Common myeloid progenitor, CD34-positive (primary cell): ENCODE measurements around the gene WDR83. TPM values are rescaled to one million over a fixed set of nuclear protein-coding genes. Genes with fewer than 3 reads are reported as not detected.
"Not testable (repeated sequence)": the region's sequence is repeated elsewhere in the genome, so short reads cannot be mapped to it uniquely, and the experiment has no call there.

Source experiments
- CTCF ChIA-PET: fragments of 350-600 bp; sonication (Branson Sonifier 250); formaldehyde crosslinking; loops from one replicate; lab custom pipeline; 2021; ENCODE audit warnings: antibody characterized with exemption; lab: Charles Lee
- POLR2A ChIA-PET: fragments of 350-600 bp; sonication (Branson Sonifier 250); formaldehyde crosslinking; loops from one replicate; lab custom pipeline; 2021; ENCODE audit warnings: antibody characterized with exemption; lab: Charles Lee
- DNase-seq, 3 donors: peaks; one replicate each; pipeline versions ENCODE4 v3.0.0 to v3.0.0-alpha.2; 2013
- H3K27ac ChIP-seq, 2 experiments: 1 replicate in 1 of 2; 2 replicates in 1 of 2; pipeline ENCODE4 v1.7.0; 2013; ENCODE audit warnings: inconsistent platforms in 2 of 2, low read length in 2 of 2, mild to moderate bottlenecking in 2 of 2, low read depth in 1 of 2, moderate library complexity in 1 of 2; ENCODE audit not compliant: severe bottlenecking in 2 of 2, insufficient read depth in 1 of 2, poor library complexity in 1 of 2
- H3K27me3 ChIP-seq, 5 experiments: replicated peaks in 2 of 5; 1 replicate in 3 of 5; 2 replicates in 2 of 5; pipeline versions ENCODE4 v1.6.1 to v1.7.0; 2013; ENCODE audit warnings: low read length in 4 of 5, mild to moderate bottlenecking in 2 of 5, moderate library complexity in 2 of 5, inconsistent platforms in 1 of 5; ENCODE audit not compliant: insufficient read depth in 5 of 5, control insufficient read depth in 4 of 5
- H3K36me3 ChIP-seq, 4 experiments: 1 replicate in 2 of 4; 2 replicates in 2 of 4; pipeline versions ENCODE4 v1.6.1 to v1.7.0; 2013; ENCODE audit warnings: low read length in 3 of 4, control low read depth in 1 of 4, mild to moderate bottlenecking in 1 of 4; ENCODE audit not compliant: control insufficient read depth in 4 of 4, insufficient read depth in 4 of 4
- H3K4me1 ChIP-seq, 4 experiments: 1 replicate in 3 of 4; 2 replicates in 1 of 4; pipeline versions ENCODE4 v1.6.1 to v1.7.1; 2013; ENCODE audit warnings: low read length in 3 of 4, mild to moderate bottlenecking in 3 of 4, control low read depth in 1 of 4, inconsistent platforms in 1 of 4, moderate library complexity in 1 of 4; ENCODE audit not compliant: control insufficient read depth in 4 of 4, insufficient read depth in 4 of 4; ENCODE audit errors: control extremely low read depth in 1 of 4
- H3K4me3 ChIP-seq, 7 experiments: 1 replicate in 4 of 7; 2 replicates in 3 of 7; pipeline versions ENCODE4 v1.5.1 to v1.7.0; 2013; ENCODE audit warnings: mild to moderate bottlenecking in 7 of 7, low read length in 6 of 7, moderate library complexity in 6 of 7, inconsistent platforms in 2 of 7, low read depth in 2 of 7, control low read depth in 1 of 7; ENCODE audit not compliant: insufficient read depth in 4 of 7, control insufficient read depth in 1 of 7; ENCODE audit errors: extremely low read depth in 1 of 7
- H3K9me3 ChIP-seq, 5 experiments: 1 replicate in 4 of 5; 2 replicates in 1 of 5; pipeline versions ENCODE4 v1.6.1 to v1.7.1; 2013; ENCODE audit warnings: low read length in 4 of 5, mild to moderate bottlenecking in 2 of 5, inconsistent platforms in 1 of 5, low read depth in 1 of 5, moderate library complexity in 1 of 5; ENCODE audit not compliant: control insufficient read depth in 4 of 5, insufficient read depth in 2 of 5; ENCODE audit errors: control extremely low read depth in 1 of 5
- WGBS: methylation state at CpG from one replicate; pipeline ENCODE4 v1.1.5; 2013; ENCODE audit not compliant: insufficient coverage; 5-methylcytosine and 5-hydroxymethylcytosine counted together
- polyA plus RNA-seq: library from polyadenylated mRNA; unstranded; fragments of 120-200 nt; gene quantifications from one replicate; pipeline ENCODE4 v1.2.1, GENCODE V29; 2013

Gene WDR83, protein sequence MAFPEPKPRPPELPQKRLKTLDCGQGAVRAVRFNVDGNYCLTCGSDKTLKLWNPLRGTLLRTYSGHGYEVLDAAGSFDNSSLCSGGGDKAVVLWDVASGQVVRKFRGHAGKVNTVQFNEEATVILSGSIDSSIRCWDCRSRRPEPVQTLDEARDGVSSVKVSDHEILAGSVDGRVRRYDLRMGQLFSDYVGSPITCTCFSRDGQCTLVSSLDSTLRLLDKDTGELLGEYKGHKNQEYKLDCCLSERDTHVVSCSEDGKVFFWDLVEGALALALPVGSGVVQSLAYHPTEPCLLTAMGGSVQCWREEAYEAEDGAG
- polyA plus RNA-seq, result 14.9 TPM

- CTCF ChIA-PET, result interaction anchor here (1.7 to 2.1 kb wide), 2 partner anchors 10 to 26 kb away, joined by 7 read pairs; no protein-coding TSS in a partner anchor
These were observed at the start of gene WDR83, which contains the start of gene MAN2B1 for GRCh38 chr19:12666265-12667048. Gene WDR83, plus strand, starts transcription at chr19:12666807. Its CDS starts 2,984 bp downstream, at chr19:12669791. Gene MAN2B1, minus strand, starts transcription at chr19:12666742. Its CDS starts 41 bp downstream, at chr19:12666701.

DNA sequence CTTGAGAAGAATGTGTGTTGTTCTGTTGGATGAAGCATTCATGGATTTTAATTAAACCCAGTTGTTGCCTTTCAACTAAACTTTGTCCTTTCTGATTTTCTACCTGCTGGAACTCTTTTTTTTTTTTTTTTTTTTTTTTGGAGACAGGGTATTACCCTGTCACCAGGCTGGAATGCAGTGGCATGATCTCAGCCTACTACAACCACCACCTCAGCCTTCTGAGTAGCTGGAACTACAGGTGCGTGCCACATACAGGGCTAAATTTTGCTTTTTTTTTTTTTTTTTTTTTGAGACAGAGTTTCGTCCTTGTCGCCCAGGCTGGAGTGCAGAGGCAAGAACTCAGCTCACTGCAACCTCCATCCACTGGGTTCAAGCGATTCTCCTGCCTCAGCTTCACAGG is 49.0 kb upstream of the WDR83 start:
- WGBS, result no CpG with 5 or more reads among the region's 4 CpGs
- H3K27me3 ChIP-seq, result no peaks in the 10 kb centered on the region
- H3K27ac ChIP-seq, result no peak overlapping the region
- peaks cover 0 to 15% (median 2%) of the 10 kb centered on the region in 4 experiments for H3K36me3 ChIP-seq
- H3K4me3 ChIP-seq, result no peak overlapping the region
- ChIA-PET POLR2A (no interaction called here), CTCF (interaction anchor here (0.9 kb wide), 1 partner anchor 46 kb away, joined by 3 read pairs; no protein-coding TSS in a partner anchor)
- H3K9me3 ChIP-seq, result no peaks in the 10 kb centered on the region
- peaks cover 0 to 16% (median 14%) of the 10 kb centered on the region in 4 experiments for H3K4me1 ChIP-seq
- DNase-seq, result no peak

More at GRCh38 chr19:12666265-12667048, at the start of gene WDR83, which contains the start of gene MAN2B1:
- POLR2A ChIA-PET, result interaction anchor here (0.6 to 2.1 kb wide), 3 partner anchors 26 to 507 kb away, joined by 4 to 8 read pairs (median 5); no protein-coding TSS in a partner anchor
- peak within 1 kb of the TSS; percentile 55 to 95 (median 82) for H3K4me3 ChIP-seq
- H3K9me3 ChIP-seq, result no peaks in the 10 kb centered on the region
- peaks cover 4 to 56% (median 49%) of the 10 kb centered on the region in 4 experiments for H3K4me1 ChIP-seq
- H3K36me3 ChIP-seq, result peaks cover under 1 to 32% (median 20%) of the 10 kb centered on the region in 4 experiments
- H3K27ac ChIP-seq, result peak within 1 kb of the TSS; percentile 68 to 88
- peak; percentile 69 to 79 (median 76) for DNase-seq
- H3K27me3 ChIP-seq, result no peaks in the 10 kb centered on the region
- WGBS, result 1% methylated on average over 45 of the region's 46 CpGs

GRCh38 chr19:12621253-12622024 is 45.2 kb upstream of the WDR83 start:
- WGBS, result 95% methylated on average over 3 of the region's 26 CpGs
- CTCF ChIA-PET, H3K9me3 ChIP-seq, POLR2A ChIA-PET, DNase-seq, H3K4me1 ChIP-seq, H3K27me3 ChIP-seq, H3K27ac ChIP-seq, H3K4me3 ChIP-seq: not testable (repeated sequence)
- peaks cover 8 to 26% (median 16%) of the 10 kb centered on the region in 4 experiments for H3K36me3 ChIP-seq

GRCh38 chr19:12623361-12624031 is 43.1 kb upstream of the WDR83 start:
- Histone ChIP-seq H3K4me1 (no peaks in the 10 kb centered on the region), H3K27ac (no peak overlapping the region), H3K27me3 (no peaks in the 10 kb centered on the region), H3K36me3 (peaks cover 21 to 43% (median 34%) of the 10 kb centered on the region in 4 experiments), H3K4me3 (no peak overlapping the region), H3K9me3 (peaks cover 4 to 19% (median 16%) of the 10 kb centered on the region in 5 experiments)
- ChIA-PET CTCF (interaction anchor here (1.2 kb wide), 1 partner anchor 60 kb away, joined by 3 read pairs; no protein-coding TSS in a partner anchor), POLR2A (no interaction called here)
- WGBS, result 100% methylated on average over 2 of the region's 4 CpGs
- DNase-seq, result no peak

DNA sequence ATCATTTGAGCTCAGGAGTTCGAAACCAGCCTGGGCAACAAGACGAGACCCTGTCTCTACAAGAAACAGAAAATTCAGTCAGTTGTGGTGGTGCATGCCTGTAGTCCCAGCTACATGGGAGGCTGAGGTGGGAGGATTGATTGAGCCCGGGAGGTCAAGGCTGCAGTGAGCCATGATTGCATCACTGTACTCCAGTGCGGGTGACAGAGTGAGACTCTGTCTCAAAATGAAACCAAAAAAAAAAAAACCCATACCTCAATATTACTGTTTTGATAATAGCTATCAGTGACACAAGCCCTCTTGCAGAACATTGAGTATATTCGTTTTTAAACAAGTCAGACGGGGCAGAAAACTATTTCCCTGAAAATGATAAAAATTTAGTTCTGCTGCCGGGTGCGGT is 39.6 kb upstream of the WDR83 start:
- ChIA-PET POLR2A (no interaction called here), CTCF (interaction anchor here (1.0 to 1.5 kb wide), 3 partner anchors 9 to 49 kb away, joined by 3 to 7 read pairs (median 3); no protein-coding TSS in a partner anchor)
- no peaks in the 10 kb centered on the region for H3K27me3 ChIP-seq
- peaks cover 6 to 37% (median 20%) of the 10 kb centered on the region in 5 experiments for H3K9me3 ChIP-seq
- H3K36me3 ChIP-seq, result peaks cover 30 to 63% (median 42%) of the 10 kb centered on the region in 4 experiments
- H3K4me1 ChIP-seq, result no peaks in the 10 kb centered on the region
- DNase-seq, result no peak
- WGBS, result 82% methylated on average over 6 of the region's 8 CpGs
- no peak overlapping the region for H3K4me3 ChIP-seq
- no peak overlapping the region for H3K27ac ChIP-seq
